ENCODE results near the gene CD59. TPM values are rescaled to one million over a fixed set of nuclear protein-coding genes. Genes with fewer than 3 reads are reported as not detected.

CD59 gene
- total RNA-seq, 1 experiment from 2014 or later, result 468 TPM

GRCh38 chr11:33701302-33702230, 34.7 kb downstream of the CD59 start:
- Histone ChIP-seq H3K36me3 (peaks cover 32% of the 10 kb centered on the region), H3K4me1 (replicated peaks) (peaks cover 55% of the 10 kb centered on the region), H3K27ac (peak overlapping the region; percentile 60), H3K9me3 (replicated peaks) (no peaks in the 10 kb centered on the region), H3K27me3 (replicated peaks) (no peaks in the 10 kb centered on the region), H3K4me3 (peak overlapping the region; percentile 45)
- peak in 1 of 2 experiments; percentile 73 for DNase-seq (ENCODE audit: low read depth in 1 of 2, low spot score in 2 of 2)

GRCh38 chr11:33700502-33701271, 35.5 kb downstream of the CD59 start, which contains the start of gene C11orf91:
TSS of gene C11orf91 (minus strand) at chr11:33700826. CDS start at chr11:33700740, 86 bp downstream.
- Histone ChIP-seq H3K36me3 (peaks cover 23% of the 10 kb centered on the region), H3K27ac (peak within 1 kb of the TSS; percentile 63), H3K4me3 (peak within 1 kb of the TSS; percentile 45), H3K27me3 (replicated peaks) (no peaks in the 10 kb centered on the region), H3K4me1 (replicated peaks) (peaks cover 51% of the 10 kb centered on the region), H3K9me3 (replicated peaks) (no peaks in the 10 kb centered on the region)
- DNase-seq (ENCODE audit: low read depth in 1 of 2, low spot score in 2 of 2), result peak; percentile 97

- H3K4me1 ChIP-seq (replicated peaks), result peaks cover 50% of the 10 kb centered on the region
- no peak overlapping the region for H3K4me3 ChIP-seq
- no peaks in the 10 kb centered on the region for H3K9me3 ChIP-seq (replicated peaks)
- H3K27me3 ChIP-seq (replicated peaks), result no peaks in the 10 kb centered on the region
- H3K27ac ChIP-seq, result peak overlapping the region; percentile 63
- no peak for DNase-seq (ENCODE audit: low read depth in 1 of 2, low spot score in 2 of 2)
- peaks cover 17% of the 10 kb centered on the region for H3K36me3 ChIP-seq
These were observed 36.1 kb downstream of the CD59 start for GRCh38 chr11:33700063-33700501.

- peaks cover 48% of the 10 kb centered on the region for H3K4me1 ChIP-seq (replicated peaks)
These were observed 36.6 kb downstream of the CD59 start for GRCh38 chr11:33699515-33700062.

GRCh38 chr11:33698921-33699320, 37.3 kb downstream of the CD59 start:
- Histone ChIP-seq H3K27me3 (replicated peaks) (no peaks in the 10 kb centered on the region), H3K4me3 (no peak overlapping the region), H3K9me3 (replicated peaks) (no peaks in the 10 kb centered on the region), H3K4me1 (replicated peaks) (peaks cover 48% of the 10 kb centered on the region), H3K27ac (no peak overlapping the region), H3K36me3 (peaks cover 5% of the 10 kb centered on the region; the same call in 1 of the 2 replicates)
- no peak for DNase-seq (ENCODE audit: low read depth in 1 of 2, low spot score in 2 of 2)

More at GRCh38 chr11:33699515-33700062, 36.6 kb downstream of the CD59 start:
- H3K27me3 ChIP-seq (replicated peaks), result no peaks in the 10 kb centered on the region
- no peak overlapping the region for H3K4me3 ChIP-seq
- no peaks in the 10 kb centered on the region for H3K9me3 ChIP-seq (replicated peaks)
- H3K36me3 ChIP-seq, result peaks cover 12% of the 10 kb centered on the region
- H3K27ac ChIP-seq, result peak overlapping the region; percentile 63; the same call in 1 of the 2 replicates
- no peak for DNase-seq (ENCODE audit: low read depth in 1 of 2, low spot score in 2 of 2)

- Histone ChIP-seq H3K4me3 (no peak overlapping the region), H3K36me3 (0 out of 2 replicates have a peak, but pooled peaks cover 3% of the 10 kb centered on the region), H3K27me3 (replicated peaks) (no peaks in the 10 kb centered on the region), H3K9me3 (replicated peaks) (no peaks in the 10 kb centered on the region), H3K27ac (no peak overlapping the region), H3K4me1 (replicated peaks) (peaks cover 48% of the 10 kb centered on the region)
- DNase-seq (ENCODE audit: low read depth in 1 of 2, low spot score in 2 of 2), result no peak
These were observed 38.2 kb downstream of the CD59 start for GRCh38 chr11:33697997-33698396.

GRCh38 chr11:33696931-33697638, 39.1 kb downstream of the CD59 start:
- peaks cover 47% of the 10 kb centered on the region for H3K4me1 ChIP-seq (replicated peaks)
- H3K9me3 ChIP-seq (replicated peaks), result no peaks in the 10 kb centered on the region
- no peak overlapping the region for H3K27ac ChIP-seq
- DNase-seq (ENCODE audit: low read depth in 1 of 2, low spot score in 2 of 2), result no peak
- no peak overlapping the region for H3K4me3 ChIP-seq
- H3K27me3 ChIP-seq (replicated peaks), result no peaks in the 10 kb centered on the region
- H3K36me3 ChIP-seq, result no peaks in the 10 kb centered on the region

GRCh38 chr11:33696411-33696810, 39.8 kb downstream of the CD59 start:
- H3K27me3 ChIP-seq (replicated peaks), result no peaks in the 10 kb centered on the region
- H3K9me3 ChIP-seq (replicated peaks), result no peaks in the 10 kb centered on the region
- H3K27ac ChIP-seq, result no peak overlapping the region
- H3K36me3 ChIP-seq, result no peaks in the 10 kb centered on the region
- H3K4me1 ChIP-seq (replicated peaks), result peaks cover 47% of the 10 kb centered on the region
- no peak overlapping the region for H3K4me3 ChIP-seq
- DNase-seq (ENCODE audit: low read depth in 1 of 2, low spot score in 2 of 2), result no peak

- DNase-seq (ENCODE audit: low read depth in 1 of 2, low spot score in 2 of 2), result no peak
- H3K4me1 ChIP-seq (replicated peaks), result peaks cover 50% of the 10 kb centered on the region
These were observed 41.1 kb downstream of the CD59 start for GRCh38 chr11:33695051-33695566.

GRCh38 chr11:33694346-33695050, 41.7 kb downstream of the CD59 start:
- Histone ChIP-seq H3K27ac (no peak overlapping the region), H3K4me3 (no peak overlapping the region), H3K9me3 (replicated peaks) (no peaks in the 10 kb centered on the region), H3K27me3 (replicated peaks) (no peaks in the 10 kb centered on the region), H3K36me3 (no peaks in the 10 kb centered on the region), H3K4me1 (replicated peaks) (peaks cover 50% of the 10 kb centered on the region)
- no peak for DNase-seq (ENCODE audit: low read depth in 1 of 2, low spot score in 2 of 2)

More at GRCh38 chr11:33695051-33695566, 41.1 kb downstream of the CD59 start:
- H3K36me3 ChIP-seq, result no peaks in the 10 kb centered on the region
- no peak overlapping the region for H3K4me3 ChIP-seq
- no peaks in the 10 kb centered on the region for H3K27me3 ChIP-seq (replicated peaks)
- H3K9me3 ChIP-seq (replicated peaks), result no peaks in the 10 kb centered on the region
- no peak overlapping the region for H3K27ac ChIP-seq

- H3K36me3 ChIP-seq, result no peaks in the 10 kb centered on the region
- peak overlapping the region; percentile 93 for H3K27ac ChIP-seq
- no peaks in the 10 kb centered on the region for H3K27me3 ChIP-seq (replicated peaks)
- peaks cover under 1% of the 10 kb centered on the region; the same call in 1 of the 2 replicates for H3K9me3 ChIP-seq (replicated peaks)
- DNase-seq (ENCODE audit: low read depth in 1 of 2, low spot score in 2 of 2), result no peak
- H3K4me3 ChIP-seq, result no peak overlapping the region
- H3K4me1 ChIP-seq (replicated peaks), result peaks cover 67% of the 10 kb centered on the region
These were observed 43.7 kb downstream of the CD59 start for GRCh38 chr11:33692541-33692940.

GRCh38 chr11:33692013-33692504, 44.2 kb downstream of the CD59 start:
- Histone ChIP-seq H3K4me1 (replicated peaks) (peaks cover 67% of the 10 kb centered on the region), H3K9me3 (replicated peaks) (peaks cover 3% of the 10 kb centered on the region; the same call in 1 of the 2 replicates), H3K4me3 (no peak overlapping the region), H3K36me3 (no peaks in the 10 kb centered on the region), H3K27me3 (replicated peaks) (no peaks in the 10 kb centered on the region), H3K27ac (peak overlapping the region; percentile 93)
- DNase-seq (ENCODE audit: low read depth in 1 of 2, low spot score in 2 of 2), result peak; percentile 94 to 98
